ENCODE measurements around the gene CXorf65. TPM values are rescaled to one million over a fixed set of nuclear protein-coding genes. Genes with fewer than 3 reads are reported as not detected.

CXorf65 gene
- total RNA-seq (10 to 100 TPM in 1 of 2 donors, 1 to 10 TPM in 1; 2.8 to 13.2 TPM), polyA plus RNA-seq (ENCODE audit: insufficient read depth, low read depth, low replicate concordance) (22.9 TPM)
- long read RNA-seq, donor 1, result 0 reads
- long read RNA-seq, donor 2, result 0 reads

GRCh38 chrX:71106427-71106826 is at the start of gene CXorf65:
CXorf65 (minus strand) TSS chrX:71106740; CDS start chrX:71106556, 184 bp downstream.
- no peaks in the 10 kb centered on the region for H3K36me3 ChIP-seq (ENCODE audit: low read depth, missing control alignments)
- DNase-seq, result no peak
- no peak for TF ChIP-seq POLR2A (IDR thresholded peaks at IDR 0.05)
- TF ChIP-seq CTCF (IDR thresholded peaks at IDR 0.05), result no peak
- no peak within 1 kb of the TSS for H3K27ac ChIP-seq
- no peaks in the 10 kb centered on the region for H3K27me3 ChIP-seq
- WGBS, 2 donors, result 100% methylated on average over 1 of the region's 1 CpG; no CpG with 5 or more reads in 1 of the 2 donors
- peaks cover 10% of the 10 kb centered on the region for H3K4me1 ChIP-seq
- no peaks in the 10 kb centered on the region for H3K9me3 ChIP-seq
- intact Hi-C loops (cut with DNase I; ENCODE audit: low total_unique reads), result no loop called here
- H3K4me3 ChIP-seq, result no peak within 1 kb of the TSS

DNA sequence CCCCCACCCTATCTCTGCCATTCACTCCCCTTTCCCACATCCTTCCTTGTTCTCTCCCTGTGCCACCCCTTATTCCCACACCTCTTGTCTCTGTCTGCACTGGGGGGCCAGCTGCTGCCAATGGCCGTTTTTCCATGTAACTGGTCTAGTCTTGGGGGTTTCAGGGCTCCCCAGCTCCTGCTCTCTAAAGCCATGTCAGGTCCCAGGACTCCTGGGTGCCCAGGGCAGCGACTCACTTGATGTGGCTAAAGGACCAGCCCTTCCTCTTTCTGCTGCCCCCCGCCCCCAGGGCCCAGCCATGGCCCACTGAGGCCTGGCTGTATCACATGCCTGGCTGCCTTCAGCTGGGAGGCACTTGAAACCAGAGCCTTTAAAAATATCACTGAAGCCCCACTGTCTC is 48.1 kb upstream of the CXorf65 start:
- no peaks in the 10 kb centered on the region for H3K27me3 ChIP-seq
- no peak for TF ChIP-seq CTCF (IDR thresholded peaks at IDR 0.05)
- no peak for TF ChIP-seq POLR2A (IDR thresholded peaks at IDR 0.05)
- no peak overlapping the region for H3K27ac ChIP-seq
- intact Hi-C loops (cut with DNase I; ENCODE audit: low total_unique reads), result no loop called here
- 56 to 96% methylated on average over 2 of the region's 3 CpGs for WGBS, 2 donors
- no peaks in the 10 kb centered on the region for H3K36me3 ChIP-seq (ENCODE audit: low read depth, missing control alignments)
- H3K9me3 ChIP-seq, result no peaks in the 10 kb centered on the region
- DNase-seq, result no peak
- H3K4me1 ChIP-seq, result no peaks in the 10 kb centered on the region
- no peak overlapping the region for H3K4me3 ChIP-seq

DNA sequence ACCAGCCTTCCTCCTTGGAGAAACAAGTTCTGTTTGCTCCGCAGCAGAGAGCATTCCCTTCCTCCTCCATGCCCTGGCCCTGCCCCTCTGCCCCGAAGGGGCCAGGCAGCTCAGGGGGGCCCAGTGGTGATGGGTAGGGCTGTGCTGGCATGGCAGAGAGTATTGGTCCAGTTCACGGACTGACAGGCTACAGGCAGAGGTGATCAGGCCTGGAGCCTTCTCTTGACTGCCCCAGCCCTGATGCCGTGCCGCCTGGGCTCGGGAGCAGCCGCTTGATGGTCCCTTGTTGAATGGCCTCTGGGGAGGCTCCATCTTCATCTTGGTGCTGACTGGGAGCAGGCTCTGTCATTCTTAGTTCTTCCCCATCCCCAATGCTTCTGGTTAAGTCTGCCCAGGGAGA is 47.7 kb upstream of the CXorf65 start:
- TF ChIP-seq CTCF (IDR thresholded peaks at IDR 0.05) (no peak), POLR2A (IDR thresholded peaks at IDR 0.05) (no peak)
- Histone ChIP-seq H3K4me3 (no peak overlapping the region), H3K27me3 (no peaks in the 10 kb centered on the region), H3K4me1 (no peaks in the 10 kb centered on the region), H3K9me3 (no peaks in the 10 kb centered on the region), H3K27ac (no peak overlapping the region), H3K36me3 (ENCODE audit: low read depth, missing control alignments) (no peaks in the 10 kb centered on the region)
- 97% methylated on average over 5 of the region's 7 CpGs for WGBS, 2 donors
- DNase-seq, result no peak
- intact Hi-C loops (cut with DNase I; ENCODE audit: low total_unique reads), result no loop called here

DNA sequence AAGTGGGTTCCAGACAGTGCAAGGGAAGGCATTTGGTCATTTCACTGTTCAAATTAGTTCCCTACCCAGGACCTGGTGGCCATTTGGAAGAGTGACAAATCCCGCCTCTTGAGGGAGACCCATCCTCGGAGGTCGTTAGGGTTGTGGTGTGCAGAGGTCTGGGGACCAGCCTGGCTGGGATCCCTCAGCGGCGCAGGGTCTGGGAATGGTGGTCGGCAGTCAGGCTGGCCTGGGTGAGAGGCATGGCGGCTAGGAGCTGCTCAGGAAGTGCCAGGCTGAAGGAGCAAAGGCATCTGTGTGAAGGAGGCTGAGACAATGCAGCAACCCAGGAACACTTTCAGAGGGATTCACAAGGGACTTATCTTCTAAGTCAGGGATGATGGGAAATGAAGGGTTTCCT is 44.8 kb upstream of the CXorf65 start:
- no peaks in the 10 kb centered on the region for H3K36me3 ChIP-seq (ENCODE audit: low read depth, missing control alignments)

More for the DNA sequence above, 44.8 kb upstream of the CXorf65 start:
- no peaks in the 10 kb centered on the region for H3K4me1 ChIP-seq
- H3K4me3 ChIP-seq, result no peak overlapping the region
- TF ChIP-seq POLR2A (IDR thresholded peaks at IDR 0.05) (no peak), CTCF (IDR thresholded peaks at IDR 0.05) (no peak)
- no peak overlapping the region for H3K27ac ChIP-seq
- intact Hi-C loops (cut with DNase I; ENCODE audit: low total_unique reads), result no loop called here
- 68 to 76% methylated on average over 3 to 7 of the region's 7 CpGs for WGBS, 2 donors
- H3K9me3 ChIP-seq, result no peaks in the 10 kb centered on the region
- no peaks in the 10 kb centered on the region for H3K27me3 ChIP-seq
- no peak for DNase-seq
